Myocyte (in vitro differentiated cells): ENCODE data around the gene MEDAG. TPM values are rescaled to one million over a fixed set of nuclear protein-coding genes. Genes with fewer than 3 reads are reported as not detected.

Experiments used
- DNase-seq: peaks from one replicate; pipeline ENCODE4 v3.0.0-alpha.2; 2012; ENCODE audit warnings: low read depth
- polyA plus RNA-seq: library from polyadenylated mRNA; unstranded; fragments of >200 nt; gene quantifications from one replicate; pipeline ENCODE4 v1.2.1, GENCODE V29; 2012; ENCODE audit warnings: missing spikeins
- total RNA-seq: library from RNA; depleted of rRNA; stranded (reverse); fragments of >200 nt; gene quantifications from 2 replicates; pipeline ENCODE4 v1.2.3, GENCODE V29; 2014

MEDAG gene
- 2.6 and 4.1 TPM in 2 replicates for total RNA-seq
- polyA plus RNA-seq, result 3.1 TPM

DNA sequence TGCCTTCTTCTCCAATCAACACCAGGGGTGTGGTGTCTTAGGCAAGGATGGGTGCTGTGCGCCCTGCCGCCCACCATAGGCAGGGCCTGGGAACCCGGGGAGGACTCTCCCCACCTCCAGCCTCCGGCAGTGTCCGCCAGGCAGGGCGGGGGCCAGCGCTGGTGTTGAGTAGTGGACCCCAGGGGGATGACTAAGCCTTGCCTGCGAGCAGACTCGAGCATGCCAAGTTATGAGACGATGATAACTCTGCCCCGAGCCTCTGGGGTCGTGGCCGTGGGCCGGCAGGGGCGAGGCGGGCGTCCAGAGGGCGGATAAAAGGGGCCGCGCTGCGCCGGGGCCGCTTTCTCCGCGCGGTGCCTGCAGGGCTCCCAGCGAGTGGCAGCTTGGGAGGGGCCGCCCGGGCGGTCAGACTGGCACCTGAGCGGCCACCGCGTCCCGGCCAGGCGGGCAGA, at the start of gene MEDAG:
Gene MEDAG, plus strand, starts transcription at position 340 of the 452 bp plus-strand sequence. CDS start 245 bp downstream, outside the sequence.
- peak; percentile 52 for DNase-seq

DNA sequence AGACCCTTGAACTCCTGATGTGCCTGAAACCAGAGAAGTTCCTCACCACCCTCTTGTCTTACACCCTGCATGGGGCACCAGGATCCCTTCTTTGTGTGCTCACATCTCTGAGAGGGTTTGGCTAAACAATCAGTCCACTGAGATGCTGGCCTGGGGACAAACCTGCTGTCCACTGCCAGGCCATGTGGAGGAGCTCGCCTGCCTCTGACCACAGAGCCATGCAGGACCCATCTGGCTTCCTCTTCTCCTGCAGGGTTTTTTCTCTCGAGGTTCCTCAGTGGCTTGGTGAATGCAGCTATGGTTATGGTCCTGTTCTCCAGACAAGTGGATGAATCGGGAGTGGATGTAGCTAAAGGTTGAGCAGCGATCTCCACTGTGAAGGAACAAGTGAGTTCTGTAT, 49.1 kb upstream of the MEDAG start:
- no peak for DNase-seq

- no peak for DNase-seq
Measured at GRCh38 chr13:30857636-30858035, 48.4 kb upstream of the MEDAG start.

GRCh38 chr13:30859326-30859725, 46.7 kb upstream of the MEDAG start:
- no peak for DNase-seq

GRCh38 chr13:30861163-30861562, 44.9 kb upstream of the MEDAG start:
- DNase-seq, result no peak

GRCh38 chr13:30861836-30862467, 44.1 kb upstream of the MEDAG start:
- DNase-seq, result no peak

GRCh38 chr13:30862707-30863106, 43.4 kb upstream of the MEDAG start:
- peak; percentile 88 for DNase-seq

DNA sequence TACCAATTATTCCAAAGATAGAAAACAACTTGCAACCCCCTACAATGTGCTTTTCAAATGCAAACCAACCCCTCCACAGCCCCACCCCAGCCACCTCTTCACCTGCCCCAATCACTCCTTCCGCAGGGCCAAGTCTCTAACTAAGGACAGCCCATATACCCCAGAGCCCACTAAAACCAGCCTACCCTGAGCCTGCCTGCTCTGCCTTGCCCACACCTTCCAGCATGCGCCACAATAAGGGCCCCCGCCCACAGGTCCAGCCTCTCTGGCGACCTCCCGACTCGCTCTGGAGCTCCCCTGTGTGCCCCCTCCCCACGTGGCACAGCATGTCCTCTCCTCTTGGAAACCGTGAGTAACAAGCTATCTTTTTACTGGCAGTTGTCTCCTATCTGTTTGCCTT, 42.8 kb upstream of the MEDAG start:
- DNase-seq, result no peak

DNA sequence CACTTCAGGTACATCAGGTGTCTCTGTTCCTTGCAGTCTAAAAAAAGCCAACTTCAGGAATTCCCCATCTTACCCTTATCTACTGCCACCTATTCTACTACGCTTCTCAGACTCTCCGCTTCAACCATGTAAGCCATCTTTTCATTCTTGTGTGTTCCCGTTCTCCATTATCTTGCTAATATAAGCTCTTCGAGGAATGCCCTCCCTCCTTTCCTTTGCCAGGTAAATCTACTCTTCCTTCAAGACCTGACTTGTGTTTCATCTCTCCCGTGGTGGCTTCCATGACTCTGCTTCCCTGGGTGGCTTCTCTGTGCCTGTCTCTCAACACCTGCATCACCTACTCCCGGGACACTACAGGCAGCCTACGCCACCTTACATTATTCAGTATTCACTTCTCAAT, 42.3 kb upstream of the MEDAG start:
- no peak for DNase-seq

DNA sequence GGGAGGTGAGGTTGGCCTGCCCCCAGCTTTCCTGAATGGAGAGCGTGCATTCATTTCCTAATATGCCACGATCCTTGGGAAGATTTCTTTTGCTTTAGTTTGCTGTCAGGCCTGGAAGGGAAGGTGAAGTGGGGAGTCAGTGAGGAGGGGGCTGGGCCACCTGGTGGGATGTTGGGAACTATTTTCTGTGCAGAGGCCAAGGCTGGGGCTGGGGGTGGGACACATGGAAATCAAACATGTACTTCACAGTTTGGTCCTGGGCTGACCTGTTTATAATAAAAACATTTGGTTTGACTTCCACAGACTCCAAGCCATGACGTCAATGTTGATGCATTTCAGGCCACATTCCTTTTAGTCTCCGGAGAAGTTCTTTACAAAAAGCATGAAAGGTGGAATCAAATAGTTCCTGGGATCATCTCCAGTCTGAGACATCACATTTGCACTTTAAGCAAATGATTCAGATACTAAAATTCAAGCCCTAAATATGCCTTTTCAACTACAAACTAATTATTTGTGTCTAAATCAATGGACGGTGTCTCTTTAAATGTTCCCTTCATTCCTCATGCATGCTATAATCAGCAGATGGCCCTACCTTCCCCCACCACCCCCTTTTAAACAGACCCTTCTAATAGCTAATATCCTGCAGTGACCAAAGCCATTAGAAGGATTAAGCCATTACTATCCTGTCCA, 41.5 kb upstream of the MEDAG start:
- DNase-seq, result peak; percentile 57

DNA sequence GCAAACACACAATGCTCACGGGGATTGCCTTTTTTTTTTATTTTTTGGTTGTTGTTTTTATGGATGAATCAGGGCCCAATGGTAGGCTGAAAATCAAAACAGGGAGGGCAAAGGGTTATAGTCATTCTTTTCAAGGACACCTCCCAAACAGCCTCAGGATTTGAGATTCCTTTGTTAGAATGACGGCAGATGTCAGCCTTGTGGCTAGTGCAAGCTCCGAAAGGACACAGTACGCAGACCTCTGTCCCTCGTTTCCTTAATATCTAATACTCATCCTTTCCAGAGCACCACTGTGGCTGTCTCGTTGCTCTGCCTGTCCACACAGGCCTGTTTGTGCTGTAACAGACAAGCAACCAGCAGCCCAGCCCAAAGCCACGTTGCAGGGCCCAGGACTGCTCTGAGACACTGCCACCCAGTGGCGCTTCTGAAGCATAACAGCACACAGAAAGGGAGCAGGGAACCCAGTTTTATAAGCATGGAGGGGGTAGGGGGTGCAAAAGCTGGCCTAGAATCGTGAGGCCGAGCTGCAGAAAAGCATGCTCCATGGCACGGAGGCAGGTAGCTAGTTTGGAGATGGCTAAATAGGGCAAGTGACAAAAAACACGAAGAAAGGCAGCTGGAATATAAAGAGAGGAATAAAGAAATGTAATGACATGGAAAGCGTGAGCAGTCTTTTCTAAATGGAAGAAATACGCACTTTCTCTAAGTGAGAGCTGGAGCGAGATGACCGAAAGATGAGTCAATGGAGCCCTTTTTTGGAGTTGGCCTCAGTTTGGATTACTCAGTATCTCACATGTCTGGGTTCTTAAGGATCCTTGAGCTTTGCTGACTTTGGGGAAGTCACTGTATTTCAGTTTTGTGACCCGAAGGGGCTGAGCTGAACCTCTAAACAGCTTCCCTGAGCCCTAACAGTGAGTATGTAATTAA, 40.7 kb upstream of the MEDAG start:
- DNase-seq, result peak; percentile 91

- DNase-seq, result peak; percentile 85
Measured at GRCh38 chr13:30866677-30867076, 39.4 kb upstream of the MEDAG start.

GRCh38 chr13:30867089-30867669, 38.9 kb upstream of the MEDAG start:
- no peak for DNase-seq

- peak; percentile 36 for DNase-seq
Measured at GRCh38 chr13:30868799-30869470, 37.1 kb upstream of the MEDAG start.

GRCh38 chr13:30869491-30869890, 36.6 kb upstream of the MEDAG start:
- DNase-seq, result no peak

GRCh38 chr13:30870049-30870884, 35.8 kb upstream of the MEDAG start:
- peak; percentile 98 for DNase-seq

- no peak for DNase-seq
Measured at GRCh38 chr13:30870916-30871587, 35.0 kb upstream of the MEDAG start.

DNA sequence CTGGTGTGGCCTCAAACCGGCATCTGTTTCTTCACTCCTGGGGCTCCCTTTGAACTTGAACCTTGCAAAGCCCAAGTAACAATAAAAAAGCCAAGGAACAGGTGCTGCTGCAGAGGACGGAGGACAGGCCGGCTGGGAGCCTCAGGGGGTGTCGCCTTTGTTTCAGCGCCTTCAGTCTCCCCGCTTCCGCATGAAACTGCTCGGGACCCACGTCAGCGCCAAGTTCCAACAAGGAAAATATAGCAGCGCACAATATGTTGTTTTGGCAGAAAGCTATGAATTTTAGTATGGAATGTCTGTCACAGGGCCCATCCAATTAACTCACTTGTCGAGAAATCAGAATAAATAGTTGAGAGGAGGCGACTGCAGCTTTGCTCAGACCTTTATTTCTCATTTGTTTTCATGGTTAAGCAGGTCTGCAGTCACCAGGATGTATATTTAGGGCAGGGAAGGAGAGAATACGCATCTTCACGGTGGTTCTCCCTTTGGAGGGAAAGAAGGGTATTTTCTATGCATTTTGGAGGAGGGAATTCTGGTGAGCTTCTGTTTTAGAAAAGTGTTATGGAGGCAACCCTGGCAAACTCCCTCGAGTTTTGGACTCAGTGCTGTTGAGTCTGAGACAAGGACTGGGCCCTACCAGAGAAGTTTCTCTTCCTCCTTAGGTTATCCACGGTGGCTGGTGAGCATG, 34.3 kb upstream of the MEDAG start:
- peak; percentile 36 for DNase-seq

- DNase-seq, result no peak
Measured at GRCh38 chr13:30872276-30872594, 33.8 kb upstream of the MEDAG start.
